Measurements from ENCODE around the gene BABAM2.

The BABAM2 gene

DNA sequence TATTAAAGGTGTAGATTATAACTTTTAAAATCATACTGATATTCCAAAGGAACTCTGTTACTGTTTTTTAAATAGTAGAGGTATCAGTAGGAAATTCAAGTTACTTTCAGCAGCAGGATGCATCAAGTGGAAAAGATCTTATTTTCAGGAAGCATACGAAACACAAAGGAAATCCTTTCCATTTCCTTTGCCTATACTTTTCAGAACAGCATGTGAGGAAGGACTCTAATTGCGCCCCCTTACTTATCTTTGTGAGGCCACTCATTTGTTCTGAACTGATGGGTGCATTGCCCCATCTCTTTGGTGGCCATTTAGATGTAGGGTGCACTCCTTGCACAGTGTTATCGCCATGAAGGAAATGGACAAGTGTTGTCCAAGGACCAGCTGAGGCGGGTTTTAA lies 145.3 kb downstream of the BABAM2 start:
- DNase-seq, result no peak

DNA sequence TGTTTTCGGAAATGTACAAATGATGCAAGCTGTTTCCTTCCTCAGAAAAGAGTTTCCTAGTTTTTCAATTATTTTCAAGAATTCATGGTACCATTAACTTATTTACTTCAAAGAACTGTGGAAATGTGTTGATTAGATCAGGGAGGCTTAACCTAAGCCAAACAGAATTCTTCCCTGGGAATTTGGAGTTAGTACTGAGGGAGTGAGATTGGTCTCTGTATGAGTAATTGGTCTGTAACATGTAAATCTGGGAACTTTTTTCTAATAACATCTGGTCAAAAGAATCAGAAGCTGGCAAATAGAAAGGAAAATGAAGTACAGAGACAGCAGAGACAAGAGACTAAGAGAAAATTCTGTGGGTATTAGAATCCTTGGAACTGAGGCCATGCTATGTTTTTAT lies 145.8 kb downstream of the BABAM2 start:
- no peak for DNase-seq

DNA sequence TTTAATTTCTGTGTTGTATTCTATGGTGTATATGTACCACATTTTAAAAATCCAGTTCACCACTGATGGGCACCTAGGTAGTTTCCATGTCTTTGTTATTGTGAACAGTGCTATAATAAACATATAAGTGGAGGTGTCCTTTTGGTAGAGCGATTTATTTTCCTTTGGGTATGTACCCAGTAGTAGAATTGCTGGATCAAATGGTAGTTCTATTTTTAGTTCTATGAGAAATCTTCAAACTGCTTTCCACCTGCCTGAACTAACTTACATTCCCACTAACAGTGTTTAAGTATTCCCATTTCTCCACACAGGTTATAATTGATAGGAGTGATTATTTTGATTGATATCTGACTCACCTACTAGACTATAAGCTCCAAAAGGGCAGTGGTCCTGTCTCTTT lies 148.2 kb downstream of the BABAM2 start:
- no peak for DNase-seq

DNA sequence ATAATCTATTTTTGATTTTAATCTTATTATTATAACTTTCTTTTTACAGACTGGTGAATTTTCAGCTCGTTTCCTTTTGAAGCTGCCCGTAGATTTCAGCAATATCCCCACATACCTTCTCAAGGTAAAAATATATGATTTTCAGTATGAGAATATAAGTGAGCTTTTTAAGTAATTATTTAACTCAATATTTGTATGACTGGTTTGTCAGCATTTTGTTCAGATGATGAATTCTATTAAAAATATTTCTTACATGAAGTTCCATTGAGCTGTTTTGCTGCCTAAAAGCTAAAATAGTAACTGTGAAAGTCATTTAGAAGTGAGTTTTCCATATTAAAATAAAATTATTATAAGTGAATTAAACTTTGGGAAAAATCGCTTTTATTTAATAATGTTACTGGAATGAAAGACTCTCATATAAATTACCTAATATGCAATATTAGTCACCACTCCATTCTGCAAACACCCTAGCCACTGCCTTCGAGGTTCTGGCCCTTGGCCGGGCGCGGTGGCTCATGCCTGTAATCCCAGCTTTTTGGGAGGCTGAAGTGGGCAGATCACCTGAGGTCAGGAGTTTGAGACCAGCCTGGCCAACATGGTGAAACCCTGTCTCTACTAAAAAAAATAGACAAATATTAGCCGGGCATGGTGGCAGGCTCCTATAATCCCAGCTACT lies 155.3 kb downstream of the BABAM2 start:
- no peak for DNase-seq

DNA sequence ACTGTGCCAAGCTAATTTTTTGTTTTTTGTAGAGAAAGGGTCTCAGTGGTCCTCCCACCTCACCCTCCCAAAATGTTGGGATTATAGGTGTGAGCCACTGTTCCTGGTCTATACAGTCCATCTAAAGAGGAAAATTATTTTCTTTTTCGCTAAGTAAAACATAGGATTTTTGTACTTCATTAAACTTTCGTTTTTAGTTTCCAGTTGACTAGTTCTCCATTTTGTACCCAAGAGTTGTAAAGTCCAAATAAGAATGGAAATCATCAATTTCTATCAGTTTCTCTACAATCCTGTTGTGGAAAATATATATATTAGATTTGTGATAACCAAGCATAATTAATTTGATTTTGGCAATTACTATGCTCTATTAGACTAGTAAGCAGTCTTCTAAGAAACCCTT lies 156.4 kb downstream of the BABAM2 start:
- DNase-seq, result no peak

DNA sequence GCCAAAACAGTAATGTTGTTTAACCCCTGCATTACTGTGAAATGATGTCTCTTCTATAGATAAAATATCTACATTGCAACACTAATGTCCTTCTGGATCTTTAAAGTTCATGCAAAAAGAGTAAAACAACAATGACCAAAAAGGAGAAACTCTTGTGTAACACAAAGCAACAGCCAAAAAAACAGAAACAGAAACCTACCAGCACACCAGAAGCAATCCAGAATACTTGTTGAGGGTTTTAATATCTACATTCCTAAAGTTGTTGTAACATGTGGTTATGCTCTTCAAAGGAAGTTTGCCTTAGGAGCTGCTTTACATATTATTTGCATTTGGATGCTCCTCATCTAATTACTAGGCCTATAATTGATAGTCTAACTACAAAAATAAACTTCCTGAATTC lies 157.2 kb downstream of the BABAM2 start:
- DNase-seq, result no peak

DNA sequence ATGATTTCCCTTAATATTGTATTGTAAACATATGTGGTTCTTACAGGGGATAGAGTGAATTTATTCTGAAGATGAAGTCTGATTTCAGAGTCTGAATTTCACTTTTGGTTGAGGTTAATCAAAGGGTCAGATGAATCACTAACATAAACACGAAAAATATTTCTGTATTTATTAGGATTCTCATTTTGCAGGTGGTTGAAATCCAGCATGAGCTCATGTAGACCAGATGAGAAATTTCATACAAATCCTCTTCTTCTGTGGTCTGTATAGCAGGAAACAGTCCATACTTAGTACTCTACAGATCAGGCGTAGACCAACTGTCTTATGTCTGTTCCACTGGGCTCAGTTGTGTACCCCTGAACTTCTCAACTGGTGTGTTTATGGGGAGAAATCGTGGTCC lies 157.8 kb downstream of the BABAM2 start:
- DNase-seq, result no peak

DNA sequence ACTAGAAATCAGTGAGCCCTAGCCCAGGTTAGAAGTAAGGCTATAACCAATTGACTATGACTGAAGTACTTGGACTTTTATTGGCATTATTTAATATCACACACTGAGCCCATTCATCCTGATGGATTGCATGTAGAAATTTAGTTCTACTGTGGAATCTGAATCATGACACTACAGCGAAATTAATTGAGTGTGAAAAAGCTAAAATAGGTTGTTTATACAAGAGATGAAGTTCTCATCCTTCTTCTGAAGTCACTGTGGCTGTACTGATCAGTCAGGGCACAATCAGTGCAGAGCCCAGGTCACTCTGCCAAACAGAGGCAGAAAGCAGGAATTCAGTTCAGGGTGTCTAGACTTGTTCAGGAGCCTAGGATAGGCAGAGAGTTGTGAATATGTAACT lies 158.9 kb downstream of the BABAM2 start:
- no peak for DNase-seq

DNA sequence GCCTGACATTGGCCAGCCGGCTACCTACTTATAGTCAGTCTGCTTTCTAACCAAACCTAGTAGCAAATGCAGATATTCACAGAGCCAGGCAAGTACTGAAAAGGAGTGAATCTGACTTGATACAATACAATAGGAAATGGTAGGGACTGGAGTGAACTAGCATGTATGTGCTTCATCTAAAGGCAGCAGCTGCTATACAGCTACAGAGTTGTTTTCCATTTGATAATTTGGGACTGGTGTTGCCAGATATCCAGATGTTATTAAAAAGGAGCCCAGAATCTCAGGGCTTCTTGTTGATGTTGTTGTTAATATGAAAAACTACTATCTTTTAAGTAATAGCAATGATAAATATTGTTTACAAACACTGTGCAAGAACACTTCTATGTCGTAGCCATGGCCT lies 159.4 kb downstream of the BABAM2 start:
- no peak for DNase-seq

DNA sequence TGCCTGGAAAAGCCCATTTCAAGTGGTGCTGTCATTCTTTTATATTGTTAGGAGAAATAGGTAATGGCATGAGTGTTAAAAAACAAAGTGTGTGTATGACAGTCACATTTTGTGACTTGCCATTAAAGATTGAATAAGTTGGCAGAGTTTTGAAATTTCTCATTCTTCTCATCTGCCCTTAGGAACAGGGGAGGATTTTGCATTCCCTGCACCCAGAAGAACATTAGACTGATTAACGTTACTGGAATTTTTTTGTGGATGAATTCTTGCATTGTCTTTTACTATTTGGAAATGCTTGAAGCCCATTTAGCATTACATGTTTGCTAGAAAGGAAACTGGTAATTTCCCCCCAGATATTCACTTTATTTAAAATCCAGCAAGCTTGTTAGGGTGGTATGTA lies 162.2 kb downstream of the BABAM2 start:
- DNase-seq, result no peak

DNA sequence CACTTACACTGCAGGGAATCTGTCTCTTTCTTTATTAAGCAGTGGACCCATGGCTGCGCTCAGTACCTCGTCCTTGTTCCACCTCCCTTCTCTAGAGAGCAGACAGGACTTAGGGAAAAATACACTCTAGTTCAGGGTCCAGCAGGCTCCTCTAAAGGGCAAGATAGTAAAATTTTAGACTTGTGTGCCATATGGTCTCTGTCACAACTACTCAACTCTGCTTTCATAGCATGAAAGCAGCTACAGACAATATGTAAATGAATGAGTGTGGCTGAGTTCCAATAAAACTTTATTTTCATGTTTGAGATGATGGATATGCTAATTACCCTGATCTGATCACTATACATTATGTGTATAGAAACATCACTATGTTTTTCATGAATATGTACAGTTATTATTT lies 163.1 kb downstream of the BABAM2 start:
- no peak for DNase-seq

DNA sequence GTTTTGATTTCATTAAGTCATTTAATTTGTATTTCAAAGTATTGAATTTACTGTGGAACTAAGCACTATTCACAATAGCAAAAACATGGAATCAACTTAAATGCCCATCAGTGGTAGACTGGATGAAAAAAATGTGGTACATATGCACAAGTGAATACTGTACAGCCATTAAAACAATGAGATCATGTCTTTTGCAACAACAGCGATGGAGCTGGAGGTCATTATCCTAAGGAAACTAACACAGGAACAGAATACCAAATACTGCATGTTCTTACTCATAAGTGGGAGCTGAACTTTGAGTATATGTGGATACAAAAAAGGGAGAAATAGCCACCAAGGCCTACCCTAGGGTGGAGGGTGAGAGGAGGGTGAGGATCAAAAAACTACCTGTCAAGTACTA lies 164.4 kb downstream of the BABAM2 start:
- no peak for DNase-seq

DNA sequence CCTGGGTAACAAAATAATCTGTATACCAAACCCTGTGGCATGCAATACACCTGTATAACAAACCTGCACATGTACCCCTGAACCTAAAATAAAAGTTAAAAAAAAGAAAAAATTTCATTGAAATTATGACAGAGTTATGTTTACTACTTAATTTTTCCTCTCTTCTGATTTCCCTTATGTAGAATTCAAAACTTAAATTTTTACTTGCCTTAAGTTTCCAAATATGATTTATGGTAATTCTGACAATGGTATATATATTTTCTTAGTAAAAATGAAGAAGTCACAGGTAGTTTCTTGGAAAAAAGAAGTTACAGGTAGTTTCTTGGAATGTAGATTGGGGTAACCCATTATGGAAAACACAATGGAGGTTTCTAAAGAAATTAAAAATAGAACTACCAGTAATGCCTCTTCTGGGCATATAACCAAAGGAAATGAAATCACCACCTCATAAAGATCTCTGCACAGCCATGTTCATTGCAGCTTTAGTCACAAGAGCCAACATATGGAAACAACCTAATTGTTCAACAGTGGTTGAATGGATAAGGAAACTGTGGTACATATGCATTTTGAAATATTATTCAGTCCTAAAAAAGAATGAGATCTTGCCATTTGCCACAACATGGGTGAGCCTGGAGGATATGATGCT lies 164.9 kb downstream of the BABAM2 start:
- DNase-seq, result no peak

DNA sequence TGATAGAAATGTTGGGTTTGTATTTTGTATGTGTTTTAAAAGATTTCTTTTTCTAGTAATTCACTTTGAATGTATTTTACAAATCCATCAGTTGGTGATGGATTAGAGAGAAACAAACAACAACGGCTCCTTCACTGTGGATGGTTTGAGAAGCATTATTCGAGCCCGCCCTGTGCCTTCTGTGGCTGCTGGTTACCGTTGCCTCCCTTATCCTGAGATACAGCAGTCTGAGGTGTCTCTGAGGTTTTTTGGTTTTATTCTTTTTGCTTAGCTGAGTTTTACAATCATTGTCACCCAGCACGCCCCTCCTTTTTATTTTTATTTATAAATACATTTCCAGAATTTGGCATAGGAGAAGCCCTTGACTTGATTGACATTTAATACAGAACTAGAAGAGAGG lies 168.3 kb downstream of the BABAM2 start:
- DNase-seq, result no peak

DNA sequence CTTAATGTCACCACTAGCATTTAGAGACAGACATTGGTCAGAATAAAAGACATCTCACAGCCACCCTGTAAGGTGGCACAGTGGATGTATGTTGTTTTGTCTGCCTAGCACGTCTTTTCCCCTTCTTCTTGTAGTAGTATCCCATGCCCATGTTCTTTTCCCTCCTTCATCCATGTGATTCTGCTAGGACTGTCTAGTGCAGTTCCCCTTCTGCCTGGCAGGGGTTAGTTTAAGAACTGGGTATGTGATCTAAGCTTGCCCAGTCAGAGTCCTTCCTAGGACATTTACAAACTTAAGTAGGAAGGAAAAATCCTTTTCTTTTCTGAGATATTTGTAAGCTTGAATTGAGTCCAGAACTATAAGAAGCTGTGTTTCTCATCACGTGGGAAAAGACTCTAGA lies 172.3 kb downstream of the BABAM2 start:
- DNase-seq, result no peak

DNA sequence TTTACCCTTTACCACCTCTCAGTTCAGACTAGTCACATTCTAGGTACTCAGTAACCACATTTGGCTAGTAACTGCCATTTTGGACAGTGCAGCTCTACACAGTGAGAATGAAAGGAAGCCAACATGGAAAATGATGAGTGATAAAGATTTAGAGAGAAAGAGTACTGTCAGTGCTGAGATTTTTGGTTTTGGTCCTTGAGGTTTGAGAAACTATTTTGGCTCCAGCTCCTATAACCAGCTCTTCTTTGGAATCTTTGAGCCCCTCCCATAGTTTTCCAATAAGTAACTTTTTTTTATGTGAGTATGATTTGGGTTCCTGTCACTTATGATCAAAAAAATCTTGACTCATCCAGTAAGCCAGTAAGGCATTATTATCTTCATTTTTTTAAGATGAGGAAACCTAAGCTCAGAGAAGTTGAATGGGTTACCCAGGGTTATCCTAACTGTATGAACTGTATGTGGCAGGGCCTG lies 173.0 kb downstream of the BABAM2 start:
- DNase-seq, result no peak

DNA sequence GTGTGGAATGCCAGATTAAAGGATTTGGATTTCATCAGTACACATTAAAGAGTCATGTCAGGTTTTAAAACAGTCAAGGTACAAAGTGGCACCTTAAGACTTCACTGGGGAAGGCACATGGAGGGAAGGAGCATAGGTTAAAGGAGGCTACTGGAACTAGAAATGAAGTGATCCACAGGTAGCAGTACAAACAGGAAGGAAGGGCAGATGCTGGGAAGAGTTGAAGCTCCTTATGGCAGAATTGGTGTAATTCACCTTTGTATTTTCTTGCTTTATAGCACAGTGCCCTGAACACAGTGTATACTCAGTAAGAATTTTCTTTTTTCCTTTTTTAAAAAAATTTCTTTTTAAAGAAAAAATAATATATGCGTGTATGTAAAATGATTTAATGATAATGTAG lies 177.1 kb downstream of the BABAM2 start:
- DNase-seq, result no peak

DNA sequence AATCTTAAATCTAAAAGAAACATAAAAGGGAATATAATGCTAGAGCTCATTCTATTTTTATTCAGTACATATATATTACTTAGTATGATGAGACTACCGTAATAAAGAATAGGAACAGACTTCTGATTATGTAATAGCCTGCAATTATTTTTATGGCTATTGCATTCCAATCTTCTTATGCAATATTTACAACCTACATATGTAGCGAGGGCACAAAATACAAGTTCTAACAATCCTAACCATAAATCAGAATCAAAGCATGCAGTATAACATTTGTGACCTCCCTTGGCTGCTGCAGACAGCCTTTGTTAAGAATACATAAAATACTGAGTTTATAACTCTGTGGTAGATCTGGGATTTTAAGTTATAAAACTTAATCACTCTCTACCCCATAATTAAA lies 177.6 kb downstream of the BABAM2 start:
- no peak for DNase-seq

DNA sequence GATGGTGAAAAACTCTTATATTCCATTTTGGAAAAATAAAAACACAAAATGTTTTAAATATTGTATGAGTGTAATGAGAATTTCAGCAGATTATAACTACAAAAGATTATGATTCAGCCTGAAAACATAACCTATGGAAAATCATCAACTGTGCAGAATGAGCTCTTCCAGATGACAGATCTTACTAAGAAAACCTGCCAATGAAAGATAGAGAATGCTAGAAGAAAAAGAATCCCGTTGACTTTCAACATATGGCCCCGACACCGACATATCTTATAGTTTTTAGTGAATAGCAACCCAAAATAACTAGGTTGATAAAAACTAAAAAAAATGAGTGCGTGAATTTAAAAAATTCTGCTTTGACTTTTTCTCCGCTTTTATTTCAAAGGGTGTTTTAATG lies 178.0 kb downstream of the BABAM2 start:
- DNase-seq, result no peak

DNA sequence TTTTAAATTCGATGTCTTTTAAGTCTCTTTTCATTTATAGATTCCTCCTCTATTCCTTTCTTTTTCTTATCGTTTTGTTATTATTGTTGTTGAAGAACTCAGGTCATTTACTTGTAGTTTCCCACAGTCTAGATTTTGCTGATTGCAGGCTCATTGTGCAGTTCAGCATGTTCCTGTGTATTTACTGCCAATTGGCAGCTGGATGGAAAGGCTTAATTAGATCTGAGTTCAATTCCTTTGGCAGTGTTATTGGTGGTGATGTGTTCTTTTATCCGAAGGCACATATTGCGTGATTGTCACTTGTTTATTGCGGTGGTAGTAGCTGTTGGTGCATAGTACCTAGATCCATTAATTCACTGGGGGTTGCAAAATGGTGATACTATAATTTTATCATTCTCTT lies 180.7 kb downstream of the BABAM2 start:
- DNase-seq, result no peak

DNA sequence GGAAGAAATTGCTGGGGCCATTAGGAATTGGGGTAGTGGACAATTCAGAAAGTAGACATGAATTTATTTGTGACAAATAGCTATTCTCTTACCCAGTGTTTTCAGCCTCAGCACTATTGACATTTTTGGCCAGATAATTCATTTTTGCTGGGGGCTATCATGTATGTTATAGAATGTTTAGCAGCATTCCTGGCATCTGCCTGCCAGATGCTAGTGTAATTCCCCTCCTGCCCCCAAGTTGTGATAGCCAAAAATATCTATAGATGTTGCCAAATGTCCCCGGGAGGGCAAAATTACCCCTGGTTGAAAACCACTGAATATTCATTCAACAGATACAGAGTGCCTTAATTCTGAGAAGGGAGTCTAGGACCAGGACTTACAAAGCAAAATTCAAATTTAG lies 183.6 kb downstream of the BABAM2 start:
- DNase-seq, result no peak

DNA sequence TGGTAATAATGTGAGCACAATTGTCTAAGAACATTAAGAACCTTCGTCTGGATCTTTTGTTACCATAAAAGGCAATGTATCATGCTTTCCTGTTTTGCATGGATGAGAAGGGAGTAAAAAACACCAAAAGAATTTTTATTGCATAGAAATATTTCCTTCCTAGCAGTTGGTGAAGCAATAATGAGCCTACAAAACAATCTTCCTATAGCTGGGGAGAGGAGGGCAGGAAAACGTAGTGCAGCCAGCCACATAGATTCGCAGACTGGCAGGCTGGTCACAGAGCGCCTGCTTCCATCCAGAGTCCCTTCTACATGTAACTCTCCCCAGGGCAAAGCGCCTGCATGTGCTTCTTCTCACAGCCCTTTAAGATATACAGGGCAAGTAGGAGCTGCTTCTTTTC lies 190.4 kb downstream of the BABAM2 start:
- no peak for DNase-seq

DNA sequence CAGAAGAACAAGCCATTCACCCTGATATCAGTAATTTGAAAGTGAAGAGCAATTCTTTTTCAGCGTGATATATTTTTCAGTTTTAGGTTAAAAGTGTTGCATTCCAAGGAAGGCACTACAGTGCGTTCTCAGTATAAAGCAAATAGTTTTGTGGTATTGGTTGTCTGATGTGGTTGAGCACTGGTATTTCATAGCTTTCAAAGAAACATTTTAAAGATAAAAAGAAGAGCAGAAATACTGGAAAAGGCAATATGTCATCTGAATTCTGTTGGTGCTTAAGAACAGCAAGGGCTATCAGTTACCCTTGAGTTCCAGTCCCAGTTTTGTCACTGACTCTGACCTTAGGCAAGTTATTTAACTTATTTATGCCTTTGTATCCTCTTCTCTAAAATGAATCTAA lies 191.6 kb downstream of the BABAM2 start:
- no peak for DNase-seq

DNA sequence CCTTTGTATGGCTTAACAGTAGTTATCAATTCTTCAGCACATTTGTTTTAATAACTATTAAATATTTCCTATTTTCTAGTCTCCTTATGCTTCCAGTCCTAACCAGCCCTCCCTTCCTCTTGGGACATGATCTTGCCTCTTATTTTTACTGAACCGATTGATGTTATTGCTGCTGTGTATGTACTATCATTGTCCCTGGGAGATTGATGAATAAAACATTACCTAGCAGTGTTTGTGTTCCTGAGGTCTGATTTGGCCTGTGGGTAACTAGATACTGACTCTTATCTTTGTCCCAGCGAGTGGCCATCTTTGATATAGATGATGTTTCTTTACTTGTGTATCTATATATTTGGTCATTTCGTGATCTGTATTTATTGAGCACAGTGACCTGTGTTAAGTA lies 192.9 kb downstream of the BABAM2 start:
- no peak for DNase-seq

DNA sequence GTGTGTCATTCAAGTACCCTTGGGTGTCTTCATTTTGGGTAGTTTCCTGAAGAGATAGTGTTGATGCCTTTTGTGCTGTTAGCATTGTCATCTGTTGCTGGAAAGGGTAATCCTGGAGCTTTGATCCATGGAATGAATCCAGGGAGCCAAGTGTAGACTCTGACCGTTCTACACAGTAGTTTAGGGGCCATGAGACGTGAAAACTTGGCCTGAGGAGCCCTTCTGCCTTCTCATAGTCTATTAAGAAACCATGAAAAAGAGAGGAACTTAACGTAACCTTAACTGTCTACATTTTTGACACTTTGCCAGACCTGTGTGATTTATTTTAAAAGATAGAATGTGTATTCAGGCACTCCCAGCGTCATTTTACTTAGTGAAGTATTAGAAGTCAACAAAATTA lies 194.0 kb downstream of the BABAM2 start:
- DNase-seq, result no peak
